Measurements from ENCODE around the gene FBN3. TPM values are rescaled to one million over a fixed set of nuclear protein-coding genes. Genes with fewer than 3 reads are reported as not detected.

FBN3 gene
- polyA plus RNA-seq, 1 donor = 6.4 TPM

- DNase-seq (ENCODE audit: low read depth) = no peak
Observed at GRCh38 chr19:8020681-8021080, 128.7 kb downstream of the FBN3 start.

- DNase-seq (ENCODE audit: low read depth) = no peak
Observed at GRCh38 chr19:8017808-8018207, 131.6 kb downstream of the FBN3 start.

Other genes starting within 250 kb of the FBN3 start
- 23.3 TPM for gene MAP2K7, start 245.7 kb downstream of the FBN3 start, polyA plus RNA-seq (ENCODE audit: insufficient read length)
- 0.24 TPM for gene TGFBR3L, start 234.8 kb downstream of the FBN3 start, polyA plus RNA-seq (ENCODE audit: insufficient read length)
- gene SNAPC2, start 229.3 kb downstream of the FBN3 start, polyA plus RNA-seq (ENCODE audit: insufficient read length) = 18.1 TPM
- 2.0 TPM for gene CTXN1, start 223.5 kb downstream of the FBN3 start, polyA plus RNA-seq (ENCODE audit: insufficient read length)
- 52.7 TPM for gene TIMM44, start 205.9 kb downstream of the FBN3 start, polyA plus RNA-seq (ENCODE audit: insufficient read length)
- gene ELAVL1, start 144.0 kb downstream of the FBN3 start, polyA plus RNA-seq (ENCODE audit: insufficient read length) = 44.5 TPM
- gene CCL25, start 96.8 kb downstream of the FBN3 start, polyA plus RNA-seq (ENCODE audit: insufficient read length) = not detected
- gene CERS4, start 59.8 kb upstream of the FBN3 start, polyA plus RNA-seq (ENCODE audit: insufficient read length) = 12.5 TPM
- gene CD320, start 158.8 kb upstream of the FBN3 start, polyA plus RNA-seq (ENCODE audit: insufficient read length) = 23.5 TPM
- gene NDUFA7, start 171.8 kb upstream of the FBN3 start, polyA plus RNA-seq (ENCODE audit: insufficient read length) = 44.0 TPM
- gene RPS28, start 171.9 kb upstream of the FBN3 start, polyA plus RNA-seq (ENCODE audit: insufficient read length) = 697 TPM
- 10.3 TPM for gene KANK3, start 193.7 kb upstream of the FBN3 start, polyA plus RNA-seq (ENCODE audit: insufficient read length)
- gene ANGPTL4, start 214.6 kb upstream of the FBN3 start, polyA plus RNA-seq (ENCODE audit: insufficient read length) = 1.5 TPM
- 69.6 TPM for gene RAB11B, start 240.8 kb upstream of the FBN3 start, polyA plus RNA-seq (ENCODE audit: insufficient read length)